Mesenchymal stem cell (in vitro differentiated cells and primary cell): Measurements from ENCODE around the gene GNPDA2.

Experiments used
- DNase-seq: peaks from one replicate; pipeline ENCODE4 v3.0.0-alpha.2; 2013
- H2AFZ ChIP-seq: one replicate; pipeline ENCODE4 v1.6.1; 2013; ENCODE audit warnings: low read depth, mild to moderate bottlenecking, control low read depth, inconsistent platforms, low read length, moderate library complexity
- H2AK5ac ChIP-seq: 2 replicates; pipeline ENCODE4 v1.6.1; 2013; ENCODE audit warnings: low read length, moderate library complexity, mild to moderate bottlenecking, inconsistent platforms; ENCODE audit not compliant: severe bottlenecking
- H2BK120ac ChIP-seq: one replicate; pipeline ENCODE4 v1.6.1; 2013; ENCODE audit warnings: low read depth, mild to moderate bottlenecking, inconsistent platforms, low read length, moderate library complexity
- H2BK12ac ChIP-seq, 2 experiments: one replicate each; pipeline ENCODE4 v1.6.1; 2013; ENCODE audit warnings: inconsistent platforms in 2 of 2, low read length in 2 of 2, mild to moderate bottlenecking in 2 of 2, moderate library complexity in 2 of 2, control low read depth in 1 of 2
- H2BK15ac ChIP-seq: one replicate; pipeline ENCODE4 v1.6.1; 2013; ENCODE audit warnings: mild to moderate bottlenecking, low read depth, inconsistent platforms; ENCODE audit not compliant: poor library complexity, severe bottlenecking
- H2BK5ac ChIP-seq: 2 replicates; pipeline ENCODE4 v1.6.1; 2013; ENCODE audit warnings: low read depth, mild to moderate bottlenecking, low read length, control low read depth, inconsistent platforms; ENCODE audit not compliant: poor library complexity, severe bottlenecking
- H3K14ac ChIP-seq, 2 experiments: one replicate each; pipeline ENCODE4 v1.6.1; 2013; ENCODE audit warnings: inconsistent platforms in 2 of 2, low read length in 2 of 2, control low read depth in 1 of 2, mild to moderate bottlenecking in 1 of 2, moderate library complexity in 1 of 2
- H3K18ac ChIP-seq, 2 experiments: one replicate each; pipeline ENCODE4 v1.6.1; 2013; ENCODE audit warnings: inconsistent platforms in 2 of 2, low read length in 2 of 2, control low read depth in 1 of 2, low read depth in 1 of 2, mild to moderate bottlenecking in 1 of 2
- H3K23ac ChIP-seq, 2 experiments: one replicate each; pipeline ENCODE4 v1.6.1; 2013; ENCODE audit warnings: inconsistent platforms in 2 of 2, low read length in 2 of 2, mild to moderate bottlenecking in 2 of 2, moderate library complexity in 2 of 2, control low read depth in 1 of 2
- H3K27ac ChIP-seq: 2 replicates; pipeline ENCODE4 v1.5.1; 2013; ENCODE audit warnings: mild to moderate bottlenecking, moderate library complexity, low read length, control low read depth, inconsistent platforms; ENCODE audit not compliant: poor library complexity, severe bottlenecking
- H3K27me3 ChIP-seq, 2 experiments: 2 replicates each; pipeline versions ENCODE4 v1.6.1 to v1.7.0; 2013; ENCODE audit warnings: low read length in 2 of 2, mild to moderate bottlenecking in 2 of 2, moderate library complexity in 2 of 2, control low read depth in 1 of 2, inconsistent platforms in 1 of 2; ENCODE audit not compliant: control insufficient read depth in 1 of 2, insufficient read depth in 1 of 2
- H3K36me3 ChIP-seq, 2 experiments: 2 replicates each; pipeline versions ENCODE4 v1.6.1 to v1.7.0; 2013; ENCODE audit warnings: low read length in 2 of 2, control low read depth in 1 of 2, inconsistent platforms in 1 of 2, low read depth in 1 of 2, mild to moderate bottlenecking in 1 of 2; ENCODE audit not compliant: insufficient read depth in 2 of 2, control insufficient read depth in 1 of 2
- H3K4ac ChIP-seq, 2 experiments: one replicate each; pipeline ENCODE4 v1.6.1; 2013; ENCODE audit warnings: inconsistent platforms in 2 of 2, low read length in 2 of 2, mild to moderate bottlenecking in 2 of 2, moderate library complexity in 2 of 2, control low read depth in 1 of 2, low read depth in 1 of 2
- H3K4me1 ChIP-seq: 2 replicates; pipeline ENCODE4 v1.6.1; 2013; ENCODE audit warnings: low read depth, low read length, control low read depth; ENCODE audit not compliant: control insufficient read depth, insufficient read depth
- H3K4me2 ChIP-seq: 2 replicates; pipeline ENCODE4 v1.6.1; 2013; ENCODE audit warnings: low read length, mild to moderate bottlenecking, inconsistent platforms; ENCODE audit not compliant: poor library complexity, severe bottlenecking
- H3K4me3 ChIP-seq, 2 experiments: 2 replicates each; pipeline versions ENCODE4 v1.5.1 to v1.7.0; 2013; ENCODE audit warnings: low read length in 2 of 2, mild to moderate bottlenecking in 2 of 2, control low read depth in 1 of 2, low read depth in 1 of 2; ENCODE audit not compliant: insufficient read depth in 1 of 2
- H3K79me1 ChIP-seq: replicated peaks from 2 replicates; pipeline ENCODE4 v1.6.1; 2013; ENCODE audit warnings: mild to moderate bottlenecking, control low read depth, low read length, inconsistent platforms; ENCODE audit not compliant: poor library complexity, severe bottlenecking
- H3K9ac ChIP-seq: 2 replicates; pipeline ENCODE4 v1.7.0; 2013; ENCODE audit warnings: mild to moderate bottlenecking, low read length, moderate library complexity
- H3K9me3 ChIP-seq: 2 replicates; pipeline ENCODE4 v1.7.0; 2013; ENCODE audit warnings: mild to moderate bottlenecking, low read length; ENCODE audit not compliant: control insufficient read depth
- H4K8ac ChIP-seq: one replicate; pipeline ENCODE4 v1.6.1; 2013; ENCODE audit warnings: inconsistent platforms, mild to moderate bottlenecking, low read length, moderate library complexity
- H4K91ac ChIP-seq: one replicate; pipeline ENCODE4 v1.6.1; 2013; ENCODE audit warnings: mild to moderate bottlenecking, low read length, inconsistent platforms
- WGBS: methylation state at CpG from one replicate; pipeline ENCODE4 v1.1.7; 2013; ENCODE audit warnings: mixed read lengths; 5-methylcytosine and 5-hydroxymethylcytosine counted together

Gene GNPDA2

GRCh38 chr4:44720371-44720770 lies 6.0 kb downstream of the GNPDA2 start:
- Histone ChIP-seq H4K8ac (no peak overlapping the region), H2BK12ac (no peak overlapping the region), H3K27ac (no peak overlapping the region), H2BK5ac (no peak overlapping the region), H3K4me2 (no peak overlapping the region), H2AK5ac (no peak overlapping the region), H3K79me1 (peaks cover 12% of the 10 kb centered on the region), H3K18ac (no peak overlapping the region), H3K9me3 (no peaks in the 10 kb centered on the region), H3K4me1 (no peaks in the 10 kb centered on the region), H2BK15ac (no peak overlapping the region), H3K23ac (no peak overlapping the region), H2BK120ac (no peak overlapping the region), H3K9ac (no peak overlapping the region), H3K4ac (no peak overlapping the region), H3K14ac (no peak overlapping the region), H3K27me3 (no peaks in the 10 kb centered on the region), H3K4me3 (no peak overlapping the region), H3K36me3 (peaks cover 0 to 27% of the 10 kb centered on the region in 2 experiments), H4K91ac (no peak overlapping the region), H2AFZ (no peak overlapping the region)
- over 99% methylated on average over 4 of the region's 4 CpGs for WGBS
- no peak for DNase-seq

- Histone ChIP-seq H3K23ac (no peak overlapping the region), H2BK12ac (no peak overlapping the region), H3K36me3 (peaks cover 0 to 47% of the 10 kb centered on the region in 2 experiments), H3K4ac (no peak overlapping the region), H3K9ac (no peak overlapping the region), H3K79me1 (peaks cover 7% of the 10 kb centered on the region), H4K91ac (no peak overlapping the region), H3K4me1 (no peaks in the 10 kb centered on the region), H2BK120ac (no peak overlapping the region), H3K18ac (no peak overlapping the region), H3K9me3 (no peaks in the 10 kb centered on the region), H2BK15ac (no peak overlapping the region), H3K14ac (no peak overlapping the region), H2BK5ac (no peak overlapping the region), H2AFZ (no peak overlapping the region), H4K8ac (no peak overlapping the region), H2AK5ac (no peak overlapping the region), H3K4me2 (no peak overlapping the region), H3K4me3 (no peak overlapping the region), H3K27me3 (no peaks in the 10 kb centered on the region), H3K27ac (no peak overlapping the region)
- DNase-seq: no peak
- WGBS: 83% methylated on average over 4 of the region's 5 CpGs
Observed at GRCh38 chr4:44716597-44716996, 9.8 kb downstream of the GNPDA2 start.

GRCh38 chr4:44713125-44713524 lies 13.2 kb downstream of the GNPDA2 start:
- Histone ChIP-seq H3K4me3 (no peak overlapping the region), H4K91ac (no peak overlapping the region), H3K18ac (no peak overlapping the region), H3K9ac (no peak overlapping the region), H2BK5ac (no peak overlapping the region), H3K27ac (no peak overlapping the region), H3K4me1 (no peaks in the 10 kb centered on the region), H2BK15ac (no peak overlapping the region), H3K14ac (no peak overlapping the region), H3K79me1 (peaks cover 4% of the 10 kb centered on the region), H2AFZ (no peak overlapping the region), H3K27me3 (no peaks in the 10 kb centered on the region), H3K9me3 (no peaks in the 10 kb centered on the region), H2BK120ac (no peak overlapping the region), H4K8ac (no peak overlapping the region), H3K4me2 (no peak overlapping the region), H3K4ac (no peak overlapping the region), H3K23ac (no peak overlapping the region), H3K36me3 (peaks cover 0 to 68% of the 10 kb centered on the region in 2 experiments), H2AK5ac (no peak overlapping the region), H2BK12ac (no peak overlapping the region)
- 91% methylated on average over 1 of the region's 1 CpG for WGBS
- DNase-seq: no peak

GRCh38 chr4:44704673-44705072 lies 21.7 kb downstream of the GNPDA2 start:
- peaks cover 0 to 93% of the 10 kb centered on the region in 2 experiments for H3K36me3 ChIP-seq
- H2BK12ac ChIP-seq: no peak overlapping the region
- no peak overlapping the region for H3K4me2 ChIP-seq
- no peak overlapping the region for H2BK15ac ChIP-seq
- WGBS: no CpG with 5 or more reads among the region's 4 CpGs
- no peaks in the 10 kb centered on the region for H3K9me3 ChIP-seq
- no peak overlapping the region for H4K91ac ChIP-seq
- H3K27me3 ChIP-seq: no peaks in the 10 kb centered on the region
- H3K4me3 ChIP-seq: no peak overlapping the region
- no peaks in the 10 kb centered on the region for H3K4me1 ChIP-seq
- no peak overlapping the region for H2BK5ac ChIP-seq
- H3K23ac ChIP-seq: no peak overlapping the region
- H3K9ac ChIP-seq: no peak overlapping the region
- no peak overlapping the region for H3K18ac ChIP-seq
- H3K79me1 ChIP-seq: peaks cover 6% of the 10 kb centered on the region
- no peak overlapping the region for H3K14ac ChIP-seq
- no peak overlapping the region for H2BK120ac ChIP-seq
- no peak overlapping the region for H2AK5ac ChIP-seq
- no peak overlapping the region for H4K8ac ChIP-seq
- no peak overlapping the region for H3K27ac ChIP-seq
- no peak overlapping the region for H2AFZ ChIP-seq
- DNase-seq: no peak
- no peak overlapping the region for H3K4ac ChIP-seq
